Panc1 (cell line): ENCODE results near the gene SLC6A6. TPM values are rescaled to one million over a fixed set of nuclear protein-coding genes. Genes with fewer than 3 reads are reported as not detected.

Source experiments
- ATAC-seq: fragments of 200-7000 bp; cut with Tn5 transposase; 2 replicates; pipeline ENCODE4 v1.9.1; 2020; ENCODE audit warnings: mild to moderate bottlenecking, moderate library complexity
- BruUV-seq: library from RNA; stranded (reverse); fragments of 400-500 nt; replicated peaks from 2 replicates; lab custom pipeline; 2021; lab: Mats Ljungman, UMichigan
- CTCF ChIA-PET: fragments of 300-600 bp; sonication (Branson Sonifier 250); formaldehyde crosslinking; loops from one replicate; lab custom pipeline; 2022; ENCODE audit warnings: antibody characterized with exemption; lab: Charles Lee
- POLR2A ChIA-PET: fragments of 300-600 bp; sonication (Branson Sonifier 250); formaldehyde crosslinking; loops from one replicate; lab custom pipeline; 2022; ENCODE audit warnings: antibody characterized with exemption; lab: Charles Lee
- DNase-seq: peaks from one replicate; pipeline ENCODE4 v3.0.0-alpha.2; 2010; ENCODE audit warnings: low read depth, low spot score
- H3K27ac ChIP-seq: 2 replicates; pipeline ENCODE4 v1.5.1; 2011; ENCODE audit warnings: mild to moderate bottlenecking, low read length, inconsistent platforms
- H3K27me3 ChIP-seq: fragments of 200-500 bp; sonication (Bioruptor generic); 2 replicates; pipeline ENCODE4 v1.6.0; 2014; ENCODE audit warnings: low read length, inconsistent platforms; ENCODE audit not compliant: control insufficient read depth, insufficient read depth
- H3K36me3 ChIP-seq: fragments of 200-500 bp; sonication (Bioruptor generic); 2 replicates; pipeline ENCODE4 v1.5.1; 2014; ENCODE audit warnings: inconsistent platforms, mild to moderate bottlenecking, low read length, moderate library complexity; ENCODE audit not compliant: control insufficient read depth, insufficient read depth
- H3K4me1 ChIP-seq: 2 replicates; pipeline ENCODE4 v1.5.1; 2011; ENCODE audit warnings: inconsistent platforms, mild to moderate bottlenecking, low read length, moderate library complexity; ENCODE audit not compliant: control insufficient read depth, insufficient read depth
- H3K4me3 ChIP-seq, 2 experiments: 2 replicates each; pipeline ENCODE4 v1.5.1; 2011 to 2012; ENCODE audit warnings: low read depth in 2 of 2, low read length in 2 of 2, mild to moderate bottlenecking in 2 of 2, inconsistent platforms in 1 of 2, moderate library complexity in 1 of 2
- H3K9me3 ChIP-seq: fragments of 200-500 bp; sonication (Bioruptor generic); 2 replicates; pipeline ENCODE4 v1.5.1; 2014; ENCODE audit warnings: low read depth, mild to moderate bottlenecking, inconsistent platforms, low read length, moderate library complexity; ENCODE audit not compliant: control insufficient read depth, insufficient read depth
- POLR2AphosphoS5 ChIP-seq: IDR thresholded peaks from 2 replicates; pipeline ENCODE4 v1.6.1; 2012; ENCODE audit warnings: mild to moderate bottlenecking, low read depth, low read length, moderate library complexity
- SIN3A ChIP-seq: IDR thresholded peaks from 2 replicates; pipeline ENCODE4 v1.6.1; 2012; ENCODE audit warnings: low read depth, mild to moderate bottlenecking, low read length, moderate library complexity, borderline replicate concordance; ENCODE audit not compliant: insufficient read depth
- TCF7L2 ChIP-seq: IDR thresholded peaks from 2 replicates; pipeline ENCODE4 v1.6.1; 2011; ENCODE audit warnings: mild to moderate bottlenecking, low read depth, low read length, inconsistent platforms
- in situ Hi-C: cut with HindIII; loops from 2 replicates; pipeline ENCODE4 v1.10.0; 2016; ENCODE audit warnings: low sequenced_read_pairs, low pct_unique_long_range_greater_than_20kb
- intact Hi-C: fragments of 100-400 bp; cut with micrococcal nuclease; formaldehyde crosslinking; loops from one replicate; pipeline ENCODE4 v1.10.0; 2022; ENCODE audit not compliant: unreplicated experiment
- total RNA-seq: library from RNA; stranded (reverse); gene quantifications from one replicate; pipeline ENCODE4 v1.2.1, GENCODE V29; 2021; ENCODE audit not compliant: unreplicated experiment
- TF ChIP-seq, protein P1 (sequence below): fragments of 450-650 bp; IDR thresholded peaks from 2 replicates; pipeline ENCODE4 v1.5.1; 2017; ENCODE audit warnings: mild to moderate bottlenecking
- TF ChIP-seq, protein P2 (sequence below), 2 experiments: IDR thresholded peaks; 2 replicates each; pipeline ENCODE4 v1.6.1; 2011 to 2012; ENCODE audit warnings: low read depth in 2 of 2, control low read depth in 1 of 2, low read length in 1 of 2, mild to moderate bottlenecking in 1 of 2, moderate library complexity in 1 of 2; ENCODE audit not compliant: insufficient read depth in 1 of 2

The SLC6A6 gene
- total RNA-seq, 1 experiment from 2014 or later, result 61.0 TPM

GRCh38 chr3:14376348-14377043, 25.9 kb upstream of the SLC6A6 start:
- Histone ChIP-seq H3K27ac (no peak overlapping the region), H3K4me3 (no peak overlapping the region), H3K4me1 (peaks cover 16% of the 10 kb centered on the region), H3K9me3 (no peaks in the 10 kb centered on the region), H3K27me3 (no peaks in the 10 kb centered on the region), H3K36me3 (no peaks in the 10 kb centered on the region)
- intact Hi-C loops, result no loop called here
- in situ Hi-C loops, result no loop called here
- TF ChIP-seq, protein P1, sequence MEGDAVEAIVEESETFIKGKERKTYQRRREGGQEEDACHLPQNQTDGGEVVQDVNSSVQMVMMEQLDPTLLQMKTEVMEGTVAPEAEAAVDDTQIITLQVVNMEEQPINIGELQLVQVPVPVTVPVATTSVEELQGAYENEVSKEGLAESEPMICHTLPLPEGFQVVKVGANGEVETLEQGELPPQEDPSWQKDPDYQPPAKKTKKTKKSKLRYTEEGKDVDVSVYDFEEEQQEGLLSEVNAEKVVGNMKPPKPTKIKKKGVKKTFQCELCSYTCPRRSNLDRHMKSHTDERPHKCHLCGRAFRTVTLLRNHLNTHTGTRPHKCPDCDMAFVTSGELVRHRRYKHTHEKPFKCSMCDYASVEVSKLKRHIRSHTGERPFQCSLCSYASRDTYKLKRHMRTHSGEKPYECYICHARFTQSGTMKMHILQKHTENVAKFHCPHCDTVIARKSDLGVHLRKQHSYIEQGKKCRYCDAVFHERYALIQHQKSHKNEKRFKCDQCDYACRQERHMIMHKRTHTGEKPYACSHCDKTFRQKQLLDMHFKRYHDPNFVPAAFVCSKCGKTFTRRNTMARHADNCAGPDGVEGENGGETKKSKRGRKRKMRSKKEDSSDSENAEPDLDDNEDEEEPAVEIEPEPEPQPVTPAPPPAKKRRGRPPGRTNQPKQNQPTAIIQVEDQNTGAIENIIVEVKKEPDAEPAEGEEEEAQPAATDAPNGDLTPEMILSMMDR, result no peak
- TF ChIP-seq POLR2AphosphoS5, result no peak
- TF ChIP-seq SIN3A, result no peak
- TF ChIP-seq, protein P2, sequence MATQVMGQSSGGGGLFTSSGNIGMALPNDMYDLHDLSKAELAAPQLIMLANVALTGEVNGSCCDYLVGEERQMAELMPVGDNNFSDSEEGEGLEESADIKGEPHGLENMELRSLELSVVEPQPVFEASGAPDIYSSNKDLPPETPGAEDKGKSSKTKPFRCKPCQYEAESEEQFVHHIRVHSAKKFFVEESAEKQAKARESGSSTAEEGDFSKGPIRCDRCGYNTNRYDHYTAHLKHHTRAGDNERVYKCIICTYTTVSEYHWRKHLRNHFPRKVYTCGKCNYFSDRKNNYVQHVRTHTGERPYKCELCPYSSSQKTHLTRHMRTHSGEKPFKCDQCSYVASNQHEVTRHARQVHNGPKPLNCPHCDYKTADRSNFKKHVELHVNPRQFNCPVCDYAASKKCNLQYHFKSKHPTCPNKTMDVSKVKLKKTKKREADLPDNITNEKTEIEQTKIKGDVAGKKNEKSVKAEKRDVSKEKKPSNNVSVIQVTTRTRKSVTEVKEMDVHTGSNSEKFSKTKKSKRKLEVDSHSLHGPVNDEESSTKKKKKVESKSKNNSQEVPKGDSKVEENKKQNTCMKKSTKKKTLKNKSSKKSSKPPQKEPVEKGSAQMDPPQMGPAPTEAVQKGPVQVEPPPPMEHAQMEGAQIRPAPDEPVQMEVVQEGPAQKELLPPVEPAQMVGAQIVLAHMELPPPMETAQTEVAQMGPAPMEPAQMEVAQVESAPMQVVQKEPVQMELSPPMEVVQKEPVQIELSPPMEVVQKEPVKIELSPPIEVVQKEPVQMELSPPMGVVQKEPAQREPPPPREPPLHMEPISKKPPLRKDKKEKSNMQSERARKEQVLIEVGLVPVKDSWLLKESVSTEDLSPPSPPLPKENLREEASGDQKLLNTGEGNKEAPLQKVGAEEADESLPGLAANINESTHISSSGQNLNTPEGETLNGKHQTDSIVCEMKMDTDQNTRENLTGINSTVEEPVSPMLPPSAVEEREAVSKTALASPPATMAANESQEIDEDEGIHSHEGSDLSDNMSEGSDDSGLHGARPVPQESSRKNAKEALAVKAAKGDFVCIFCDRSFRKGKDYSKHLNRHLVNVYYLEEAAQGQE (IDR thresholded peaks at IDR 0.05; ENCODE audit: insufficient read depth in 1 of 2, low read depth in 2 of 2, low read length in 1 of 2), result no peak
- no peak for TF ChIP-seq TCF7L2
- ATAC-seq (no peak), DNase-seq (no peak)
- ChIA-PET CTCF (interaction anchor here (0.6 kb wide), 1 partner anchor 97 kb away, joined by 3 read pairs; no protein-coding TSS in a partner anchor), POLR2A (no interaction called here)
- BruUV-seq, result no TSS peak

- ChIA-PET POLR2A (no interaction called here), CTCF (interaction anchor here (0.6 kb wide), 2 partner anchors 98 to 174 kb away, joined by 3 read pairs; no protein-coding TSS in a partner anchor)
- no peak overlapping the region for H3K4me3 ChIP-seq
- intact Hi-C loops (no loop called here), in situ Hi-C loops (no loop called here)
- no peaks in the 10 kb centered on the region for H3K27me3 ChIP-seq
- no peaks in the 10 kb centered on the region for H3K36me3 ChIP-seq
- DNase-seq (no peak), ATAC-seq (no peak)
- peaks cover 9% of the 10 kb centered on the region for H3K4me1 ChIP-seq
- H3K9me3 ChIP-seq, result no peaks in the 10 kb centered on the region
- BruUV-seq, result no TSS peak
- H3K27ac ChIP-seq, result no peak overlapping the region
- TF ChIP-seq SIN3A, result no peak
- TF ChIP-seq POLR2AphosphoS5, result no peak
- TF ChIP-seq, protein P2 (IDR thresholded peaks at IDR 0.05; ENCODE audit: insufficient read depth in 1 of 2, low read depth in 2 of 2, low read length in 1 of 2), result no peak
- TF ChIP-seq, protein P1, result no peak
- TF ChIP-seq TCF7L2, result no peak
Measured at GRCh38 chr3:14377044-14377837, 25.2 kb upstream of the SLC6A6 start.
